Renal pelvis (tissue), 3 donors: Measurements from ENCODE around the gene PPM1E. TPM values are rescaled to one million over a fixed set of nuclear protein-coding genes. Genes with fewer than 3 reads are reported as not detected.

Source experiments
- polyA plus RNA-seq, 3 donors: library from polyadenylated mRNA; unstranded; fragments of 120-200 nt; gene quantifications; one replicate each; pipeline ENCODE4 v1.2.1, GENCODE V29; 2013; ENCODE audit not compliant: insufficient read length in 3 of 3

The PPM1E gene
- polyA plus RNA-seq, 3 donors: 3.0 to 4.3 (median 4.2) TPM

Other genes starting within 250 kb of the PPM1E start
- 10 to 100 TPM; 48.1 to 71.7 (median 62.3) TPM for gene MTMR4, start 241.2 kb upstream of the PPM1E start, polyA plus RNA-seq
- gene TEX14, start 63.8 kb upstream of the PPM1E start, polyA plus RNA-seq: 1 to 10 TPM in 2 of 3 donors, under 1 TPM in 1; 0.63 to 1.3 (median 1.2) TPM
- 10 to 100 TPM; 41.6 to 46.8 (median 42.7) TPM for gene RAD51C, start 63.3 kb upstream of the PPM1E start, polyA plus RNA-seq